WTC11 (cell line): ENCODE results near the gene SPOUT1. TPM values are rescaled to one million over a fixed set of nuclear protein-coding genes. Genes with fewer than 3 reads are reported as not detected.

Experiments
- ATAC-seq: fragments of 200-7000 bp; cut with Tn5 transposase; 2 replicates; pipeline ENCODE4 v1.10.0; 2021; ENCODE audit warnings: mild to moderate bottlenecking, moderate library complexity
- CTCF ChIA-PET: fragments of 300-600 bp; sonication (Branson Sonifier 250); formaldehyde crosslinking; loops from one replicate; lab custom pipeline; 2021; ENCODE audit warnings: antibody characterized with exemption; lab: Charles Lee
- POLR2A ChIA-PET: fragments of 350-600 bp; sonication (Branson Sonifier 250); formaldehyde crosslinking; loops from one replicate; lab custom pipeline; 2021; ENCODE audit warnings: antibody characterized with exemption; lab: Charles Lee
- DNase-seq: peaks from one replicate; pipeline ENCODE4 v3.0.0; 2021; ENCODE audit warnings: low spot score
- H3K27ac Mint-ChIP-seq: 2 replicates; pipeline ENCODE4 v1.8.0; 2021; ENCODE audit warnings: mixed read lengths
- H3K27me3 Mint-ChIP-seq: 2 replicates; pipeline ENCODE4 v1.8.0; 2021; ENCODE audit warnings: low read depth, mild to moderate bottlenecking, moderate library complexity, mixed read lengths
- H3K36me3 Mint-ChIP-seq: 2 replicates; pipeline ENCODE4 v1.8.0; 2021; ENCODE audit warnings: mixed read lengths
- H3K4me1 Mint-ChIP-seq: 2 replicates; pipeline ENCODE4 v1.8.0; 2022; ENCODE audit warnings: mixed read lengths
- H3K4me3 Mint-ChIP-seq: 2 replicates; pipeline ENCODE4 v1.8.0; 2021; ENCODE audit warnings: mild to moderate bottlenecking, moderate library complexity, mixed read lengths
- H3K9me3 Mint-ChIP-seq: 2 replicates; pipeline ENCODE4 v1.8.0; 2021; ENCODE audit warnings: mixed read lengths
- ARID4B ChIP-seq: sonication (generic); formaldehyde crosslinking; IDR thresholded peaks from 2 replicates; pipeline ENCODE4 v1.8.0; 2023; ENCODE audit warnings: missing genetic modification reagents, mild to moderate bottlenecking, borderline replicate concordance
- FOXK1 ChIP-seq: sonication (generic); formaldehyde crosslinking; IDR thresholded peaks from 2 replicates; pipeline ENCODE4 v1.8.0; 2022; ENCODE audit warnings: mild to moderate bottlenecking, moderate library complexity, missing genetic modification reagents
- IRF2 ChIP-seq: sonication (generic); formaldehyde crosslinking; IDR thresholded peaks from 2 replicates; pipeline ENCODE4 v1.8.0; 2022; ENCODE audit warnings: low read depth, missing genetic modification reagents, borderline replicate concordance
- MAX ChIP-seq: sonication (generic); formaldehyde crosslinking; IDR thresholded peaks from 2 replicates; pipeline ENCODE4 v1.8.0; 2022; ENCODE audit warnings: mild to moderate bottlenecking, missing genetic modification reagents
- MLX ChIP-seq: sonication (generic); formaldehyde crosslinking; IDR thresholded peaks from 2 replicates; pipeline ENCODE4 v1.8.1; 2023; ENCODE audit warnings: mild to moderate bottlenecking, missing genetic modification reagents, moderate library complexity
- SMAD3 ChIP-seq: sonication (generic); formaldehyde crosslinking; IDR thresholded peaks from 2 replicates; pipeline ENCODE4 v1.8.0; 2022; ENCODE audit warnings: missing genetic modification reagents, mild to moderate bottlenecking, borderline replicate concordance
- ZNF263 ChIP-seq: sonication (generic); formaldehyde crosslinking; IDR thresholded peaks from 2 replicates; pipeline ENCODE4 v1.8.1; 2022; ENCODE audit warnings: low read depth, mild to moderate bottlenecking, moderate library complexity, missing genetic modification reagents
- ZNF425 ChIP-seq: fragments of 250-450 bp; sonication (Bioruptor Pico); conservative IDR thresholded peaks from 2 replicates; pipeline ENCODE4 v1.9.0; 2021; ENCODE audit warnings: mild to moderate bottlenecking
- total RNA-seq: library from RNA; stranded (reverse); gene quantifications from 3 replicates; pipeline ENCODE4 v1.2.3, GENCODE V29; 2021
- TF ChIP-seq, protein P1 (sequence below): sonication (generic); formaldehyde crosslinking; IDR thresholded peaks from 2 replicates; pipeline ENCODE4 v1.8.1; 2023; ENCODE audit warnings: mild to moderate bottlenecking, missing genetic modification reagents
- TF ChIP-seq, protein P2 (sequence below): sonication (generic); formaldehyde crosslinking; conservative IDR thresholded peaks from 2 replicates; pipeline ENCODE4 v1.8.1; 2023; ENCODE audit warnings: mild to moderate bottlenecking, low read depth, missing genetic modification reagents, moderate library complexity
- TF ChIP-seq, protein P3 (sequence below): sonication (generic); formaldehyde crosslinking; IDR thresholded peaks from 2 replicates; pipeline ENCODE4 v1.8.0; 2023; ENCODE audit warnings: mild to moderate bottlenecking, missing genetic modification reagents
- TF ChIP-seq, protein P4 (sequence below): sonication (generic); formaldehyde crosslinking; IDR thresholded peaks from 2 replicates; pipeline ENCODE4 v1.8.0; 2023; ENCODE audit warnings: missing genetic modification reagents

The SPOUT1 gene
- total RNA-seq, 1 experiment from 2014 or later, result 79.3 TPM

- TF ChIP-seq MLX, result no peak
- TF ChIP-seq IRF2 (CRISPR knock-in tag), result no peak
- no peak for TF ChIP-seq ZNF263 (CRISPR knock-in tag)
- no peak for TF ChIP-seq ARID4B
- TF ChIP-seq, protein P1, sequence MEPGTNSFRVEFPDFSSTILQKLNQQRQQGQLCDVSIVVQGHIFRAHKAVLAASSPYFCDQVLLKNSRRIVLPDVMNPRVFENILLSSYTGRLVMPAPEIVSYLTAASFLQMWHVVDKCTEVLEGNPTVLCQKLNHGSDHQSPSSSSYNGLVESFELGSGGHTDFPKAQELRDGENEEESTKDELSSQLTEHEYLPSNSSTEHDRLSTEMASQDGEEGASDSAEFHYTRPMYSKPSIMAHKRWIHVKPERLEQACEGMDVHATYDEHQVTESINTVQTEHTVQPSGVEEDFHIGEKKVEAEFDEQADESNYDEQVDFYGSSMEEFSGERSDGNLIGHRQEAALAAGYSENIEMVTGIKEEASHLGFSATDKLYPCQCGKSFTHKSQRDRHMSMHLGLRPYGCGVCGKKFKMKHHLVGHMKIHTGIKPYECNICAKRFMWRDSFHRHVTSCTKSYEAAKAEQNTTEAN (CRISPR knock-in tag), result no peak
- no peak for TF ChIP-seq ZNF425 (CRISPR knock-in tag)
- TF ChIP-seq, protein P2, sequence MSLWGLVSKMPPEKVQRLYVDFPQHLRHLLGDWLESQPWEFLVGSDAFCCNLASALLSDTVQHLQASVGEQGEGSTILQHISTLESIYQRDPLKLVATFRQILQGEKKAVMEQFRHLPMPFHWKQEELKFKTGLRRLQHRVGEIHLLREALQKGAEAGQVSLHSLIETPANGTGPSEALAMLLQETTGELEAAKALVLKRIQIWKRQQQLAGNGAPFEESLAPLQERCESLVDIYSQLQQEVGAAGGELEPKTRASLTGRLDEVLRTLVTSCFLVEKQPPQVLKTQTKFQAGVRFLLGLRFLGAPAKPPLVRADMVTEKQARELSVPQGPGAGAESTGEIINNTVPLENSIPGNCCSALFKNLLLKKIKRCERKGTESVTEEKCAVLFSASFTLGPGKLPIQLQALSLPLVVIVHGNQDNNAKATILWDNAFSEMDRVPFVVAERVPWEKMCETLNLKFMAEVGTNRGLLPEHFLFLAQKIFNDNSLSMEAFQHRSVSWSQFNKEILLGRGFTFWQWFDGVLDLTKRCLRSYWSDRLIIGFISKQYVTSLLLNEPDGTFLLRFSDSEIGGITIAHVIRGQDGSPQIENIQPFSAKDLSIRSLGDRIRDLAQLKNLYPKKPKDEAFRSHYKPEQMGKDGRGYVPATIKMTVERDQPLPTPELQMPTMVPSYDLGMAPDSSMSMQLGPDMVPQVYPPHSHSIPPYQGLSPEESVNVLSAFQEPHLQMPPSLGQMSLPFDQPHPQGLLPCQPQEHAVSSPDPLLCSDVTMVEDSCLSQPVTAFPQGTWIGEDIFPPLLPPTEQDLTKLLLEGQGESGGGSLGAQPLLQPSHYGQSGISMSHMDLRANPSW (CRISPR knock-in tag), result no peak
Measured at GRCh38 chr9:128807827-128808226, 21.8 kb downstream of the SPOUT1 start (continued).

DNA sequence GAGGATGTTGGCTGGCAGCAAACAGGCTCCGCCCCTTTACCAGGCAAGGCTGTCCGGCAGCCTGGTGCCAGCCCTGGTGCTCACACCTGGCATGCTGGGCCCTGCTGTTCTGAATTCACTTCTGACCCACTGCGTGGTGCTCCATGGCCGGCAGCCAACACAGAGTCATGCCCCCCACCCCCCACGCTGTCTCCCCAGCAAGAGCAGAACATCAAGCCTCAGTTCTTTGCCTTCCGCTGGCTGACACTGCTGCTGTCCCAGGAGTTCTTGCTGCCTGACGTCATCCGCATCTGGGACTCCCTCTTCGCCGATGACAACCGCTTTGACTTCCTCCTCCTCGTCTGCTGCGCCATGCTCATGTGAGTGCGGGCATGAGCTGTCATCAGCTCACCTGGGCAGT lies 23.9 kb downstream of the SPOUT1 start:
- CTCF ChIA-PET, result no interaction called here
- POLR2A ChIA-PET, result no interaction called here
- ATAC-seq, result no peak
- Mint-ChIP-seq H3K4me1 (no peaks in the 10 kb centered on the region; the same call in 1 of the 2 replicates), H3K27me3 (no peaks in the 10 kb centered on the region), H3K36me3 (peaks cover 29% of the 10 kb centered on the region), H3K9me3 (no peaks in the 10 kb centered on the region), H3K27ac (no peak overlapping the region), H3K4me3 (no peak overlapping the region)
- DNase-seq, result no peak
- TF ChIP-seq, protein P1 (CRISPR knock-in tag), result no peak
- TF ChIP-seq MAX (CRISPR knock-in tag), result no peak
- TF ChIP-seq, protein P3, sequence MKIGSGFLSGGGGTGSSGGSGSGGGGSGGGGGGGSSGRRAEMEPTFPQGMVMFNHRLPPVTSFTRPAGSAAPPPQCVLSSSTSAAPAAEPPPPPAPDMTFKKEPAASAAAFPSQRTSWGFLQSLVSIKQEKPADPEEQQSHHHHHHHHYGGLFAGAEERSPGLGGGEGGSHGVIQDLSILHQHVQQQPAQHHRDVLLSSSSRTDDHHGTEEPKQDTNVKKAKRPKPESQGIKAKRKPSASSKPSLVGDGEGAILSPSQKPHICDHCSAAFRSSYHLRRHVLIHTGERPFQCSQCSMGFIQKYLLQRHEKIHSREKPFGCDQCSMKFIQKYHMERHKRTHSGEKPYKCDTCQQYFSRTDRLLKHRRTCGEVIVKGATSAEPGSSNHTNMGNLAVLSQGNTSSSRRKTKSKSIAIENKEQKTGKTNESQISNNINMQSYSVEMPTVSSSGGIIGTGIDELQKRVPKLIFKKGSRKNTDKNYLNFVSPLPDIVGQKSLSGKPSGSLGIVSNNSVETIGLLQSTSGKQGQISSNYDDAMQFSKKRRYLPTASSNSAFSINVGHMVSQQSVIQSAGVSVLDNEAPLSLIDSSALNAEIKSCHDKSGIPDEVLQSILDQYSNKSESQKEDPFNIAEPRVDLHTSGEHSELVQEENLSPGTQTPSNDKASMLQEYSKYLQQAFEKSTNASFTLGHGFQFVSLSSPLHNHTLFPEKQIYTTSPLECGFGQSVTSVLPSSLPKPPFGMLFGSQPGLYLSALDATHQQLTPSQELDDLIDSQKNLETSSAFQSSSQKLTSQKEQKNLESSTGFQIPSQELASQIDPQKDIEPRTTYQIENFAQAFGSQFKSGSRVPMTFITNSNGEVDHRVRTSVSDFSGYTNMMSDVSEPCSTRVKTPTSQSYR (CRISPR knock-in tag), result no peak
- no peak for TF ChIP-seq FOXK1 (CRISPR knock-in tag)
- TF ChIP-seq SMAD3, result no peak
- TF ChIP-seq, protein P4, sequence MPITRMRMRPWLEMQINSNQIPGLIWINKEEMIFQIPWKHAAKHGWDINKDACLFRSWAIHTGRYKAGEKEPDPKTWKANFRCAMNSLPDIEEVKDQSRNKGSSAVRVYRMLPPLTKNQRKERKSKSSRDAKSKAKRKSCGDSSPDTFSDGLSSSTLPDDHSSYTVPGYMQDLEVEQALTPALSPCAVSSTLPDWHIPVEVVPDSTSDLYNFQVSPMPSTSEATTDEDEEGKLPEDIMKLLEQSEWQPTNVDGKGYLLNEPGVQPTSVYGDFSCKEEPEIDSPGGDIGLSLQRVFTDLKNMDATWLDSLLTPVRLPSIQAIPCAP (CRISPR knock-in tag), result no peak
- no peak for TF ChIP-seq ARID4B
